MM.1S (cell line): ENCODE data around the gene TMEM63B.

Experiments used
- DNase-seq: peaks from one replicate; pipeline ENCODE4 v3.0.0-alpha.2; 2015
- H2AFZ ChIP-seq: fragments of 300-600 bp; sonication (generic); 2 replicates; pipeline ENCODE4 v1.6.0; 2016; ENCODE audit warnings: antibody characterized with exemption, low read length
- H3F3A ChIP-seq: fragments of 300-600 bp; sonication (generic); 2 replicates; pipeline ENCODE4 v1.6.1; 2016; ENCODE audit warnings: mild to moderate bottlenecking, antibody characterized with exemption, low read length, moderate library complexity, mixed read lengths; ENCODE audit not compliant: insufficient read depth
- H3K27ac ChIP-seq: fragments of 300-600 bp; sonication (generic); 2 replicates; pipeline ENCODE4 v1.5.1; 2016; ENCODE audit warnings: mild to moderate bottlenecking, low read length
- H3K27me3 ChIP-seq: fragments of 300-600 bp; sonication (generic); replicated peaks from 2 replicates; pipeline ENCODE4 v1.6.0; 2016; ENCODE audit warnings: low read length; ENCODE audit not compliant: insufficient read depth
- H3K36me3 ChIP-seq: fragments of 300-600 bp; sonication (generic); replicated peaks from 2 replicates; pipeline ENCODE4 v1.6.1; 2016; ENCODE audit warnings: mild to moderate bottlenecking, low read length, mixed read lengths; ENCODE audit not compliant: insufficient read depth
- H3K4me1 ChIP-seq: fragments of 300-600 bp; sonication (generic); 2 replicates; pipeline ENCODE4 v1.6.1; 2016; ENCODE audit warnings: low read length, mixed read lengths
- H3K4me2 ChIP-seq: fragments of 300-600 bp; sonication (generic); 2 replicates; pipeline ENCODE4 v1.6.0; 2016; ENCODE audit warnings: low read depth, low read length
- H3K4me3 ChIP-seq: fragments of 300-600 bp; sonication (generic); 2 replicates; pipeline ENCODE4 v1.5.1; 2016; ENCODE audit warnings: low read length, mixed read lengths
- H3K79me2 ChIP-seq: fragments of 300-600 bp; sonication (generic); 2 replicates; pipeline ENCODE4 v1.6.1; 2016; ENCODE audit warnings: mixed run types, low read length, mixed read lengths
- H3K9ac ChIP-seq: fragments of 300-600 bp; sonication (generic); 2 replicates; pipeline ENCODE4 v1.6.1; 2016; ENCODE audit warnings: low read length, mixed read lengths
- H3K9me2 ChIP-seq: fragments of 300-600 bp; sonication (generic); replicated peaks from 2 replicates; pipeline ENCODE4 v1.6.1; 2016; ENCODE audit warnings: mild to moderate bottlenecking, low read length, mixed read lengths; ENCODE audit not compliant: insufficient read depth
- H3K9me3 ChIP-seq: fragments of 300-600 bp; sonication (generic); replicated peaks from 2 replicates; pipeline ENCODE4 v1.6.1; 2016; ENCODE audit warnings: mild to moderate bottlenecking, low read length, mixed read lengths; ENCODE audit not compliant: insufficient read depth
- H4K20me1 ChIP-seq: fragments of 300-600 bp; sonication (generic); 2 replicates; pipeline ENCODE4 v1.6.1; 2016; ENCODE audit warnings: mild to moderate bottlenecking, low read length, moderate library complexity, mixed read lengths; ENCODE audit not compliant: insufficient read depth
- EZH2 ChIP-seq: fragments of 300-600 bp; sonication (generic); optimal IDR thresholded peaks from 2 replicates; pipeline ENCODE3; 2017; ENCODE audit warnings: low read depth, mild to moderate bottlenecking, antibody characterized with exemption, low read length, mixed read lengths
- EZH2phosphoT487 ChIP-seq: fragments of 300-600 bp; sonication (generic); IDR thresholded peaks from 2 replicates; pipeline ENCODE4 v1.6.1; 2018; ENCODE audit warnings: antibody characterized with exemption, low read length
- TF ChIP-seq, protein P1 (sequence below): fragments of 300-600 bp; sonication (generic); IDR thresholded peaks from 2 replicates; pipeline ENCODE4 v1.5.1; 2016; ENCODE audit warnings: antibody characterized with exemption, low read length, mixed read lengths

TMEM63B gene

DNA sequence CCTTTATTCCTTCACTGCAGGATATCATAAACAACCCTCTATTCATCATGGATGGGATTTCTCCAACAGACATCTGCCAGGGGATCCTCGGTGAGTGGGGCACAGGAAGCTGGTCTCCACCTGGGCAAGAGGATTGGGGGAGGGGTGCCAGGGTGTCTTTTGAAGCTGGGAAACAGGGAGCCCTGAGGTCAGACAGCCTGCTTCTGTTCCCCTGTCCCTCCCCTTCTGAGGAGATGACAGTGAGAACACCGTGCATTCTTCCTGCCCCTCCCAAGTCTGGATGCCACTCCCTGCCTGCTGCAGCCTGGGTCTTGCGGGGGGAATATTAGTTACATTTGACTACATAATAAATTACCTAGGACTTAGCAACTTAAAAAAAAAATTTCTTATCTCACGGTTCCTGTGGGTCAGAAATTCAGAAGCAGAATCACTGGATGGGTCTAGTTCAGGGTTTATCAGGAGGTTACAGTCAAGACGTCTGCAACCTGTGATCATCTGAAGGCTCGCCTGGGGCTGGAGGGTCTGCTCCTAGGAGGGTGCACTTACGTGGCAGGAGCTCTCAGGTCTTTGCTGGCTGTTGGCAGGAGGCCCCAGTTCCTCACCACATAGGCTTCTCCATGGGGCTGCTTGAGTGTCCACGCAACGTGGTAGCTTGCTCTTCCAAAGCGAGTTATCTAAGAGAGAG, 42.7 kb downstream of the TMEM63B start:
- H2AFZ ChIP-seq = no peak overlapping the region
- DNase-seq = no peak
- no peaks in the 10 kb centered on the region for H3K79me2 ChIP-seq
- H3K27ac ChIP-seq = no peak overlapping the region
- no peaks in the 10 kb centered on the region for H3F3A ChIP-seq
- H3K9me2 ChIP-seq = no peaks in the 10 kb centered on the region
- H3K9ac ChIP-seq = no peak overlapping the region
- TF ChIP-seq, protein P1, sequence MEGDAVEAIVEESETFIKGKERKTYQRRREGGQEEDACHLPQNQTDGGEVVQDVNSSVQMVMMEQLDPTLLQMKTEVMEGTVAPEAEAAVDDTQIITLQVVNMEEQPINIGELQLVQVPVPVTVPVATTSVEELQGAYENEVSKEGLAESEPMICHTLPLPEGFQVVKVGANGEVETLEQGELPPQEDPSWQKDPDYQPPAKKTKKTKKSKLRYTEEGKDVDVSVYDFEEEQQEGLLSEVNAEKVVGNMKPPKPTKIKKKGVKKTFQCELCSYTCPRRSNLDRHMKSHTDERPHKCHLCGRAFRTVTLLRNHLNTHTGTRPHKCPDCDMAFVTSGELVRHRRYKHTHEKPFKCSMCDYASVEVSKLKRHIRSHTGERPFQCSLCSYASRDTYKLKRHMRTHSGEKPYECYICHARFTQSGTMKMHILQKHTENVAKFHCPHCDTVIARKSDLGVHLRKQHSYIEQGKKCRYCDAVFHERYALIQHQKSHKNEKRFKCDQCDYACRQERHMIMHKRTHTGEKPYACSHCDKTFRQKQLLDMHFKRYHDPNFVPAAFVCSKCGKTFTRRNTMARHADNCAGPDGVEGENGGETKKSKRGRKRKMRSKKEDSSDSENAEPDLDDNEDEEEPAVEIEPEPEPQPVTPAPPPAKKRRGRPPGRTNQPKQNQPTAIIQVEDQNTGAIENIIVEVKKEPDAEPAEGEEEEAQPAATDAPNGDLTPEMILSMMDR = no peak
- TF ChIP-seq EZH2 (no peak), EZH2phosphoT487 (no peak)
- no peaks in the 10 kb centered on the region for H3K4me1 ChIP-seq
- no peak overlapping the region for H3K4me2 ChIP-seq
- H3K9me3 ChIP-seq = no peaks in the 10 kb centered on the region
- no peak overlapping the region for H3K4me3 ChIP-seq
- no peaks in the 10 kb centered on the region for H4K20me1 ChIP-seq
- H3K27me3 ChIP-seq = no peaks in the 10 kb centered on the region; the same call in none of the 2 replicates
- no peaks in the 10 kb centered on the region for H3K36me3 ChIP-seq

DNA sequence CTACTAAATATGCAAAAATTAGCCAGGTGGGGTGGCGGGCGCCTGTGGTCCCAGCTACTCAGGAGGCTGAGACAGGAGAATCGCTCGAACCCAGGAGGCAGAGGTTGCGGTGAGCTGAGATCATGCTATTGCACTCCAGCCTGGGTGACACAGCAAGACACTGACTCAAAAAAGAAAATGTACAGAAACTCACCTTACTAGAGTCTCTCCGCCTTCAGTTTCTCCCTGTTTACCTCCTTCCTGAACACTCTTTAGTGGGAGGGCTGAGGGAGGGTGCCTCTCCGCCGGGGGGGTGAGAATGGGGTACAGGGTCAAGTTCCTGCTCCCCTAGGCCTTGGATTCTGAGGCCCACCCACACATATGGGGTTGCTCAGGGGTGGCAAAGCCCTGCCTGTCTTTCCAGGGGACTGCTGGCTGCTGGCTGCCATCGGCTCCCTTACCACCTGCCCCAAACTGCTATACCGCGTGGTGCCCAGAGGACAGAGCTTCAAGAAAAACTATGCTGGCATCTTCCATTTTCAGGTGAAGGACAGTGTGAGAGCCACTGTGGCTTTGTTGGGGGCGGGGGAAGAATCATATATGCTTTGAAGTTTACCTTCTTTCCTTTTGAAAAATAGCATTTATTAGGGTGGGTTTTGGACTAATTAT, 44.7 kb downstream of the TMEM63B start:
- Histone ChIP-seq H3F3A (no peaks in the 10 kb centered on the region), H3K27me3 (no peaks in the 10 kb centered on the region; the same call in 1 of the 2 replicates), H3K9ac (no peak overlapping the region), H3K4me2 (no peak overlapping the region), H3K4me1 (no peaks in the 10 kb centered on the region), H3K9me2 (no peaks in the 10 kb centered on the region), H3K79me2 (no peaks in the 10 kb centered on the region), H3K27ac (no peak overlapping the region), H3K36me3 (no peaks in the 10 kb centered on the region), H3K4me3 (no peak overlapping the region), H2AFZ (no peak overlapping the region), H3K9me3 (no peaks in the 10 kb centered on the region), H4K20me1 (no peaks in the 10 kb centered on the region)
- DNase-seq = no peak
- TF ChIP-seq EZH2phosphoT487 = no peak
- TF ChIP-seq, protein P1 = no peak
- no peak for TF ChIP-seq EZH2

DNA sequence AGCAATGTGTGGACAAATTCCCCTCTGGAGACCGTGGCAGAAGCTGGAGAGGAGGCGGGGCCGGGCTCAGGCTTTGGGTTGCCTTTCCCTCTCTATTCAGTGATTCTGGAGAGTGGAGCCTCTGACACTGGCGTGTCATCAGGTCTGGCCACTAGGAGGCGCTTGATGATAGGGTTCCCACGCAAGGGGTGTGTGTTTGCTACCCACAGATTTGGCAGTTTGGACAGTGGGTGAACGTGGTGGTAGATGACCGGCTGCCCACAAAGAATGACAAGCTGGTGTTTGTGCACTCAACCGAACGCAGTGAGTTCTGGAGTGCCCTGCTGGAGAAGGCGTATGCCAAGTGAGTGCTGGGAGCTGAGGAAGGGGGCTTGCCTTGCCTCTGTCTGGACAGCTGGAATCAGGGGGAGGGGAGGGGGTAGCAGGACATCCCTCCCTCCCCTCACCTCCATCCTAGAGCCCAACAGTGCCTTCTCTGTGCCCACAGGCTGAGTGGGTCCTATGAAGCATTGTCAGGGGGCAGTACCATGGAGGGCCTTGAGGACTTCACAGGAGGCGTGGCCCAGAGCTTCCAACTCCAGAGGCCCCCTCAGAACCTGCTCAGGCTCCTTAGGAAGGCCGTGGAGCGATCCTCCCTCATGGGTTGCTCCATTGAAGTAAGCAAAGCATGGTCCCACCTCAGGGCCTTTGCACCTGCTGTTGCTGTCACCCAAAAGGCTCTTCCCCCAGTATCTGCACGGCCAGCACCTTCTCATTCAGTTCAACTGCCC, 45.6 kb downstream of the TMEM63B start:
- H3K4me3 ChIP-seq = no peak overlapping the region
- H3K36me3 ChIP-seq = no peaks in the 10 kb centered on the region
- H3K9me3 ChIP-seq = no peaks in the 10 kb centered on the region
- no peaks in the 10 kb centered on the region for H3K9me2 ChIP-seq
- no peaks in the 10 kb centered on the region; the same call in 1 of the 2 replicates for H3K27me3 ChIP-seq
- no peaks in the 10 kb centered on the region for H4K20me1 ChIP-seq
- H3K79me2 ChIP-seq = no peaks in the 10 kb centered on the region
- H3F3A ChIP-seq = no peaks in the 10 kb centered on the region
- H3K4me2 ChIP-seq = no peak overlapping the region
- H2AFZ ChIP-seq = no peak overlapping the region
- TF ChIP-seq, protein P1 = peak; percentile 91
- TF ChIP-seq EZH2phosphoT487 (no peak), EZH2 (no peak)
- H3K4me1 ChIP-seq = no peaks in the 10 kb centered on the region
- DNase-seq = peak; percentile 64
- H3K27ac ChIP-seq = no peak overlapping the region
- no peak overlapping the region for H3K9ac ChIP-seq
